ENCODE results near the gene PHKG2.
"Not testable (repeated sequence)": the region's sequence is repeated elsewhere in the genome, so short reads cannot be mapped to it uniquely, and the experiment has no call there.

PHKG2 gene

GRCh38 chr16:30747799-30748633, at the start of gene PHKG2:
PHKG2 (plus strand) TSS chr16:30748425; CDS start chr16:30748821, 396 bp downstream.
- peak; percentile 99 for DNase-seq

- DNase-seq = peak; percentile 83
These were observed 49.2 kb upstream of the PHKG2 start, which contains the start of gene SRCAP for GRCh38 chr16:30698816-30699614. SRCAP (plus strand) TSS chr16:30699171; CDS start chr16:30700825, 1,654 bp downstream.

- DNase-seq = no peak
These were observed 48.6 kb upstream of the PHKG2 start for GRCh38 chr16:30699615-30700099.

- DNase-seq = no peak
These were observed 47.7 kb upstream of the PHKG2 start for GRCh38 chr16:30700491-30700890.

GRCh38 chr16:30700971-30701370, 47.3 kb upstream of the PHKG2 start:
- DNase-seq = no peak

GRCh38 chr16:30703071-30703470, 45.2 kb upstream of the PHKG2 start:
- DNase-seq = not testable (repeated sequence)

GRCh38 chr16:30703971-30704370, 44.3 kb upstream of the PHKG2 start:
- no peak for DNase-seq

- no peak for DNase-seq
These were observed 42.2 kb upstream of the PHKG2 start for GRCh38 chr16:30706046-30706445.

GRCh38 chr16:30710971-30711370, 37.3 kb upstream of the PHKG2 start:
- no peak for DNase-seq

- DNase-seq = no peak
These were observed 36.5 kb upstream of the PHKG2 start for GRCh38 chr16:30711712-30712111.

GRCh38 chr16:30715750-30716445, 32.3 kb upstream of the PHKG2 start:
- peak; percentile 77 for DNase-seq

- no peak for DNase-seq
These were observed 28.1 kb upstream of the PHKG2 start for GRCh38 chr16:30720086-30720485.

GRCh38 chr16:30720694-30721093, 27.5 kb upstream of the PHKG2 start:
- DNase-seq = no peak

GRCh38 chr16:30721167-30721566, 27.1 kb upstream of the PHKG2 start:
- no peak for DNase-seq

GRCh38 chr16:30721606-30722005, 26.6 kb upstream of the PHKG2 start:
- no peak for DNase-seq

GRCh38 chr16:30722443-30722842, 25.8 kb upstream of the PHKG2 start:
- no peak for DNase-seq

GRCh38 chr16:30722916-30723315, 25.3 kb upstream of the PHKG2 start:
- no peak for DNase-seq

GRCh38 chr16:30723725-30724355, 24.4 kb upstream of the PHKG2 start:
- no peak for DNase-seq

- no peak for DNase-seq
These were observed 23.4 kb upstream of the PHKG2 start for GRCh38 chr16:30724641-30725417.

GRCh38 chr16:30725418-30725792, 22.8 kb upstream of the PHKG2 start:
- DNase-seq = no peak

GRCh38 chr16:30728321-30728720, 19.9 kb upstream of the PHKG2 start:
- no peak for DNase-seq
